K562 (cell line): ENCODE results near the gene SCYL1. TPM values are rescaled to one million over a fixed set of nuclear protein-coding genes. Genes with fewer than 3 reads are reported as not detected.

Experiments
- CC2D1A ChIP-seq: fragments of 450-650 bp; IDR thresholded peaks from 2 replicates; pipeline ENCODE4 v1.6.1; 2017; ENCODE audit warnings: mild to moderate bottlenecking
- ESRRA ChIP-seq: fragments of 450-650 bp; IDR thresholded peaks from 2 replicates; pipeline ENCODE4 v1.6.1; 2014; ENCODE audit warnings: low read depth, mild to moderate bottlenecking, moderate library complexity, borderline replicate concordance
- FOS ChIP-seq: IDR thresholded peaks from 3 replicates; pipeline ENCODE4 v1.6.1; 2011; ENCODE audit not compliant: insufficient read length; ENCODE audit errors: extremely low read depth
- GABPB1 ChIP-seq: sonication (generic); formaldehyde crosslinking; IDR thresholded peaks from 2 replicates; pipeline ENCODE4 v1.8.0; 2022; ENCODE audit warnings: mild to moderate bottlenecking, missing genetic modification reagents
- GTF2E2 ChIP-seq: fragments of 200-800 bp; sonication (Bioruptor generic); IDR thresholded peaks from 2 replicates; pipeline ENCODE4 v1.6.1; 2016; ENCODE audit warnings: missing genetic modification characterization, missing compliant biosample characterization
- KDM1A ChIP-seq, 2 experiments: fragments of 450-650 bp; IDR thresholded peaks; 2 replicates each; pipeline ENCODE4 v1.6.1; 2016; ENCODE audit warnings: mild to moderate bottlenecking in 2 of 2
- MLX ChIP-seq, 2 experiments: fragments of 450-650 bp in 1 of 2; sonication (generic) in 1 of 2; formaldehyde crosslinking; conservative IDR thresholded peaks; 2 replicates each; pipeline versions ENCODE4 v1.4.0 to v1.8.1; 2020 to 2022; ENCODE audit warnings: mild to moderate bottlenecking in 1 of 2, missing genetic modification reagents in 1 of 2
- PHB2 ChIP-seq: fragments of 450-650 bp; IDR thresholded peaks from 2 replicates; pipeline ENCODE4 v1.6.1; 2017; ENCODE audit warnings: low read depth
- PHF21A ChIP-seq: fragments of 450-650 bp; IDR thresholded peaks from 2 replicates; pipeline ENCODE4 v1.6.1; 2017; ENCODE audit warnings: low read depth, borderline replicate concordance
- POLR2AphosphoS2 ChIP-seq: IDR thresholded peaks from 2 replicates; pipeline ENCODE4 v1.6.1; 2012; ENCODE audit warnings: low read length, improper control_type of control experiment
- PURB ChIP-seq: sonication (generic); formaldehyde crosslinking; IDR thresholded peaks from 2 replicates; pipeline ENCODE4 v1.9.0; 2021; ENCODE audit warnings: low read depth, mild to moderate bottlenecking, missing genetic modification reagents
- RERE ChIP-seq: sonication (generic); formaldehyde crosslinking; IDR thresholded peaks from 2 replicates; pipeline ENCODE4 v1.8.0; 2023; ENCODE audit warnings: missing genetic modification reagents, mild to moderate bottlenecking, borderline replicate concordance
- SP2 ChIP-seq: IDR thresholded peaks from 2 replicates; pipeline ENCODE4 v1.6.1; 2011; ENCODE audit warnings: mild to moderate bottlenecking, low read depth, low read length, moderate library complexity; ENCODE audit not compliant: poor library complexity, severe bottlenecking; ENCODE audit errors: extremely low read depth
- SPI1 ChIP-seq: IDR thresholded peaks from 2 replicates; pipeline ENCODE4 v1.6.1; 2011; ENCODE audit warnings: low read depth, low read length, control low read depth, borderline replicate concordance
- U2AF2 ChIP-seq: fragments of 200-400 bp; formaldehyde crosslinking; optimal IDR thresholded peaks from 2 replicates; pipeline ENCODE3; 2017; ENCODE audit warnings: low read depth, mild to moderate bottlenecking, low read length
- ZBTB1 ChIP-seq: sonication (generic); formaldehyde crosslinking; IDR thresholded peaks from 2 replicates; pipeline ENCODE4 v1.8.1; 2023; ENCODE audit warnings: missing genetic modification reagents, low read depth, mild to moderate bottlenecking, borderline replicate concordance
- ZNF507 ChIP-seq: conservative IDR thresholded peaks from 2 replicates; pipeline ENCODE4 v1.6.1; 2017; ENCODE audit warnings: missing genetic modification characterization, missing compliant biosample characterization
- ZNF518B ChIP-seq: fragments of 250-450 bp; sonication (Bioruptor Pico); IDR thresholded peaks from 2 replicates; pipeline ENCODE4 v1.5.0; 2021; ENCODE audit warnings: mild to moderate bottlenecking, moderate library complexity
- polyA plus RNA-seq, 8 experiments: library from polyadenylated mRNA; depleted of rRNA in 4 of 8; stranded (reverse) in 5 of 8; unstranded in 3 of 8; fragments of >200 nt; fragmentation: Nextera tagmentation in 2 of 8; fragmentation: Illumina TruSeq in 1 of 8; extraction: Ambion mirVana in 2 of 8; extraction: Trizol in 1 of 8; gene quantifications; 2 replicates each; pipeline versions ENCODE4 v1.2.1 to v1.2.3, GENCODE V29; 2011 to 2014; ENCODE audit warnings: inconsistent platforms in 1 of 8, missing spikeins in 1 of 8
- total RNA-seq, 7 experiments: library from RNA; depleted of rRNA in 6 of 7; stranded (reverse); fragments of >200 nt in 6 of 7; fragmentation: Illumina TruSeq in 2 of 7; extraction: Trizol in 2 of 7; gene quantifications; 2 replicates each; pipeline versions ENCODE4 v1.2.1 to v1.2.3, GENCODE V29; 2011 to 2021; ENCODE audit warnings: low replicate concordance in 1 of 7

SCYL1 gene
- total and polyA plus RNA-seq, 9 of the 15 experiments (the other 6 are each of a cell fraction or from before 2014, with no cell fraction given), result 1.9 to 145 (median 57.6) TPM

GRCh38 chr11:65516135-65516968, 8.5 kb upstream of the SCYL1 start (continued):
- peak in 1 of 2 experiments; percentile 61; a peak in 2 of 4 replicates for TF ChIP-seq KDM1A (IDR thresholded peaks at IDR 0.05)
- TF ChIP-seq PHB2, result peak; percentile 54; the same call in 1 of the 2 replicates
- no peak for TF ChIP-seq ESRRA
- no peak for TF ChIP-seq POLR2AphosphoS2
- TF ChIP-seq GABPB1 (CRISPR knock-in tag), result no peak
- 0 out of 2 replicates have a peak, but pooled peaks have one; percentile 47 for TF ChIP-seq PHF21A
- no peak for TF ChIP-seq U2AF2
- 0 out of 2 replicates have a peak, but pooled peaks have one; percentile 35 for TF ChIP-seq CC2D1A
- TF ChIP-seq SPI1, result no peak
- TF ChIP-seq RERE (CRISPR knock-in tag), result no peak
- no peak for TF ChIP-seq ZBTB1 (CRISPR knock-in tag)
- no peak for TF ChIP-seq PURB (CRISPR knock-in tag)
- TF ChIP-seq MLX (CRISPR knock-in tag; conservative IDR thresholded peaks at IDR 0.05), result no peak
- no peak for TF ChIP-seq ZNF518B
- TF ChIP-seq GTF2E2 (tag), result no peak
- TF ChIP-seq SP2, result no peak
- no peak for TF ChIP-seq ZNF507
- no peak for TF ChIP-seq FOS
